ENCODE measurements around the gene GRK3.

GRK3 gene

GRCh38 chr22:25658633-25659032, 94.2 kb downstream of the GRK3 start:
- no peak for DNase-seq (ENCODE audit: low read depth in 1 of 2, low spot score in 1 of 2)

DNA sequence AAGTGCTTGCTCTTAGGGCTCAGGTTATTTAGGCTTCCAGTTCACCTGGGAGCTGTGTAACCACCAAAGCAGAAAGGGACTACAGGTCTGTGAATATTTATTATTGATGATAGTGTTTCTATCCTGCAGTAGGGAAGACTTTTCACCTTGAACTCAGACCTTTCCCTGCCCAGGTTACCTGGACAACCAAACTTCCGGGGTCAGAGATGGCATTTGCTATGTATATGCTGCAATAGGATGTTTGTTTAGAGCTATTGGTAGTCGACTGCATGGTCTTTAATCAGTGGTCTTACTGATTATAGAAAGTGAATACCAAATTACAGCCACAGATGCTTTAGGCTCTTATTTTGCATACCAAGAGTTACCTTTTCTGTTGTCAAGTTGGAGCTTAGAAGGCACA, 94.9 kb downstream of the GRK3 start:
- no peak for DNase-seq (ENCODE audit: low read depth in 1 of 2, low spot score in 1 of 2)

DNA sequence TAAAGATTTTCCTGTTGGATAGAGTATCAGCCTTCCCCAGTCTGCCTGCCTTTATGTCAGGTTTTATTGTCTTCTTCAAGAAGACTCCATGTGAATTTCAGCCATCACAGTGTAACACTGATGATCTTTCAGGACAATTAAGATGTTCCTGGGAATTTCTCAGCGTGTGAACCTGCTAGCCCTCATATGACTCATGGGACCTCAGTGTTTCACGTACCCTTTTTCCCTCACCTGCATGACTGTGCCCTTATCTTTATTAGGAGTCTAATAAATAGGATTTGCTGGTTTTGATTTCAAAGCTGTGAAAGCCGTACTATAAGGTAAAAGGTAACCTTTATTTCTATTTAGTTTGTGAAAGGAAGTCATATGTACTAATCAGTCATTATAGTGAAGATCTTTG, 95.9 kb downstream of the GRK3 start:
- DNase-seq (ENCODE audit: low read depth in 1 of 2, low spot score in 1 of 2) = no peak

GRCh38 chr22:25661073-25661472, 96.6 kb downstream of the GRK3 start:
- DNase-seq (ENCODE audit: low read depth in 1 of 2, low spot score in 1 of 2) = no peak

DNA sequence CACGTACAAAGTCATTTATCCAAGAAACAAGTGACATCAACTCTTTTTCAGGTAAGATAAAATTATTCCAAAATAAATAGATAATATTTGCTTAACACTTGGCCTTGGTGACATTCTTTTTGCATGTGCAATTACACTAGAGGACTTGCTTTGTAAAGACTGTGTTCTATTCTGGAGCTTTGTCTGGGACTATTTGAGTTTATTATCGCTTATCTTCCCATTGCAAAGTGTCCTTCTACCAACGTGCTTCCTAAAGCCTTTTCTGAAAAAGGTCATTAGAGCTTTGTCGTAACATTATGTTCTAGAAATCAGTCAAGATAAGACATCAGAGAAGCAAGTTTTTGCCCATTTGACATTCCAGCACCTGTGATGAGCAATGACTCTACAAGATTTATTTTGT, 99.2 kb downstream of the GRK3 start:
- DNase-seq (ENCODE audit: low read depth in 1 of 2, low spot score in 1 of 2) = no peak

DNA sequence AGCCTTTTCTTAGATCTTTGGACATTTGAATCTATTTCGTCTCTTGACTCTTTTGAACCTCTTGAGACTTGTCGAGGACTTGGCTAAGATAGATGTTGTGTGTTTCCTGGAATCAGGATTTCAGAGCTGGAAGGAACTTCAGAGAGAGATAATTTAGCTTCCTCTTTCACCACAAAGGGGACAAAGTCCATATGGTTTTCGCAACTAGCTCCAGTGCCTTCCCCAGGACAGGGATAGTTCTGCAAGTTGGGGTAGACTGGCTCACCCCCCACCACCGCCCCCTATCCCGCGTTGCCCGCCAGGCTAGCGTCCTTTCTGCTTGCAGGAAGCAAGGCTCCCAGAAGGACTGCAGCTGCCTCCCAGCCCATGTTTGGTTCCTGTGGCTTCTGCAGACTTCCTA, 101.8 kb downstream of the GRK3 start:
- DNase-seq (ENCODE audit: low read depth in 1 of 2, low spot score in 1 of 2) = no peak

DNA sequence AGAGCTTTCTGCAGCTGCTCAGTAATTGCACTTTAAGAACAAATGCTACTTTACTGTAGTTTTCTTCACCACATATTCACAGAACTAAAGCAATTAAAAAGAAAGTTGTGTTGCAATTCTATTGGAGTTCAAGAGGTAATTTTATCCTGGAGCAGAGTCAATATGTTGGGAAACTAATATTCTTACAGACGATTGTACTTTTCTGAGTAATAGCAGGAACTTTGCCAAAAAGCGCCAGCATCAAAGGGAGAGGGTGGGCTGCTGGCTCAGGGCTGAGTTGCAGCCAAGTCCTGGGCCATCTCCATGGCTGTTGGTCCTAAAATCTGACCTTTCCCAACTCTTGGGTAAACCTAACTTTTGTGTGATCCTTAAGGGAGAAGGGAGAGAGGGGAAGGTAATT, 104.0 kb downstream of the GRK3 start:
- DNase-seq (ENCODE audit: low read depth in 1 of 2, low spot score in 1 of 2) = no peak

GRCh38 chr22:25669253-25670069, 105.0 kb downstream of the GRK3 start:
- DNase-seq (ENCODE audit: low read depth in 1 of 2, low spot score in 1 of 2) = no peak

DNA sequence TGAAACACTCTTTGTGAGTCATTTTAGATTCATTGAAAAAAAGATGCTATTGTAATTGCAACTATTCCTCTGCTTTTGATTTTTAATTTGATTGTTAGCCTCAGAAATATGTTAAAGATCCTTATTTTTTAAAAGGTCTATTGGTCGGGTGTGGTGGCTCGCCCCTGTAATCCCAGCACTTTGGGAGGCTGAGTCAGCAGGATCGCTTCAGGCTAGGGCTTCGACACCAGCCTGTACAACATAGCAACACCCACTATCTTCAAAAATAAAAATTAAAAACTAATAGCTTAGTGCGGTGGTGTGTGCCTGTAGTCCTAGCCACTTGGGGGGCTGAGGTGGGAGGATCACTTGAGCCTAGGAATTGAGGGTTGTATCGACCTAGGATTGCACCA, 105.6 kb downstream of the GRK3 start:
- no peak for DNase-seq (ENCODE audit: low read depth in 1 of 2, low spot score in 1 of 2)

- no peak for DNase-seq (ENCODE audit: low read depth in 1 of 2, low spot score in 1 of 2)
These were observed 108.0 kb downstream of the GRK3 start for GRCh38 chr22:25672289-25673084.

DNA sequence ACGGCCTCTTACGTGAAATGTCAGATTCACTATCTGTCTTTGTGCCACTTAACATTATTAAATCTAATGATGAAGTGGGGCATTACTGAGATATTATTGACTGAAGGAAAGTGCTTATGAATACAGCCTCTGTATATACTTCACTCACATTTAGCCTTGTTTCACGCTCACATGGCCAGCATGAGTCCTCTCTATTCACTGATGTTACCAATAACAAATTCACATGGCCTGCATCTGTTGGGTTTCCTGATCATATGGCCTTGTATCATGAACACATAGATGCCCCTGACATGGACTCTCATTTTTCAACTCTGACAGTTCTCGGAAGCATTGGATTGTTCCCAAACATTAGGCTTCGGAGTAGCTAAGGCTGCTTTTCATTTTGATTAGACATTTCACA, 109.2 kb downstream of the GRK3 start:
- no peak for DNase-seq (ENCODE audit: low read depth in 1 of 2, low spot score in 1 of 2)

GRCh38 chr22:25677631-25678030, 113.2 kb downstream of the GRK3 start:
- no peak for DNase-seq (ENCODE audit: low read depth in 1 of 2, low spot score in 1 of 2)

DNA sequence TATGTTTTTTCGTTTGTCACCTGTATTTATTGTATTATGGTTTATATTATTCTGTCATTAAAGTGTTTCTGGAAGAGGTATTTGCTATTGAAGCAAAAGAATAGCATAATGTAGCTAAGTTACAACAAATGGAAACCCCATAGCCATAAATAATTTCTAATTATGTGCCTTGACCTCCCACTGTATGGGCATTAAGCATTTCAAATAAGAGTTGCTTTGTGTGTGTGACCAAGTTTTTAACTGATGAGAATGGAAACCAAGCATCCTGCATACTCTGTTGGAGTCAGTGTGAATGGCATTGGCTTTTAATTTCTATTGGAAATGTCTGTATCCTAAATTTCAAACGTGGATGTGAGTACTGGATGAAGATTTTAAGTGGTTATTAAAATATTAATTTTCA, 115.6 kb downstream of the GRK3 start:
- no peak for DNase-seq (ENCODE audit: low read depth in 1 of 2, low spot score in 1 of 2)

- no peak for DNase-seq (ENCODE audit: low read depth in 1 of 2, low spot score in 1 of 2)
These were observed 116.5 kb downstream of the GRK3 start for GRCh38 chr22:25680956-25681355.

- DNase-seq (ENCODE audit: low read depth in 1 of 2, low spot score in 1 of 2) = no peak
These were observed 117.6 kb downstream of the GRK3 start for GRCh38 chr22:25682109-25682508.

DNA sequence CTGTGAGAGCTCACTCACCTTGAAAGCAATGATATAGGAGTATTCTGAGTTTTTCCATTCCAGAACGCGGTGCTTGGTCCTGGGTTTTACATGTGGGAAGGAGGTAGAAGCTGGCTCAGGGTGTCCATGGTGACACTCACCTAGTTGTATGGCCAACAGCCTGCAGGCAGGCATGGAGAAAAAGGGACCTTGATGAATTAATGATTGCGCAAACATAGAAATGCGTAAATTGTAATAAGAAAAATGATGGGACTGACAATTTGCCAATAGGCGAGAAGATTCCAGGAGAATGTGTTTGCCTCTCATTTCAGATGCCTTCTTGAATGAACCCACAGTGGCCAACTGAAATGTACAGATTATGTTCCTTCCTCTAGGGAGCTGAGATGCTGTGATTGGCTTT, 124.2 kb downstream of the GRK3 start:
- no peak for DNase-seq (ENCODE audit: low read depth in 1 of 2, low spot score in 1 of 2)

- no peak for DNase-seq (ENCODE audit: low read depth in 1 of 2, low spot score in 1 of 2)
These were observed 125.2 kb downstream of the GRK3 start for GRCh38 chr22:25689631-25690030.

GRCh38 chr22:25690798-25691197, 126.3 kb downstream of the GRK3 start:
- no peak for DNase-seq (ENCODE audit: low read depth in 1 of 2, low spot score in 1 of 2)

- no peak for DNase-seq (ENCODE audit: low read depth in 1 of 2, low spot score in 1 of 2)
These were observed 128.2 kb downstream of the GRK3 start for GRCh38 chr22:25692397-25693267.

DNA sequence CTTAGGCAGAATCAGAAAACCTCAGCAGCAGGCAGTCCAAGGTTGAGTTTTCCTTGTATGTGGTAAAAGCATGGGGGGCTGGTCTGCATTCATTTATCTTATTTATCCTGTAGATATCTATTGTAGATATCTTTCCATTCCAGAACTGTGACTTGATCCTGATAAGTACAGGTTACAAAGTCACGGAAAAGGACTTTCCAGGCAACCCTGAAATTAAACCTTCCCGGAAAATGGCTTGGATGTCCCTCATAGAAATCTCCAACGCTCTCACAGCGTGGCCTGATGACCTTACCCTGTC, 128.7 kb downstream of the GRK3 start:
- DNase-seq (ENCODE audit: low read depth in 1 of 2, low spot score in 1 of 2) = no peak

DNA sequence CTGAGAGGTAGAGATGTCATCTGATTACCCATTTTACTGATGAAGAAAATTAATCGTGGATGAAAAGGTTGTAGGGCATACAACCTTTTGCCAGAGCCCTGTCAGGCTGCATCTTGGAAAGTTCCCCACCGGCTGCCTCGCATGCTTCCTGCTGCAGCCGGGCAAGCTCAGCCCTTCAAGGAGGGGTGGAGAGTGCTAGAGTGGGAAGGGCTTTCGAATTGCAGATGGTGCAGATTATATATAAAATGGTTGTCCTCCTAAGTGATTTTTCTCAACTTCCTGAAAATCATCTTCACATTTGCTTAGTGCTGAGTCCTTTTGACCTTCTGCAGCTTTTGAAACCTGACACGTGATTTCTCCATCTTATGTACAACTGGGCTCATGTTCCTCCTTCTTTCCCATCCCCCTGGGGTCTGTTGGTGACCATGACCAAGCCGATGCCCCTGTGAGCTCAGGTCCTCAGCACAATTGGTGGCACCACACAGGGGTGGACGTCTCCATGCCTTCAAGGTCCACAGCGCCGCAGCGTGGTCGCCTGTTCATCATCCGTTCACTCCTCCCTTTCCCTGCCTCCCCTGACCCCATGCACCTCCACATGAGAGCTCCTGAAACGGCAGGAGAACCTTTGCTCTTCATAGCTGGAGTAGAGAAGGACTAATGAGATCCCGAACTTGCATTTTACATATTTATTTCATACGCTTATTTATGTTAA, 129.9 kb downstream of the GRK3 start:
- no peak for DNase-seq (ENCODE audit: low read depth in 1 of 2, low spot score in 1 of 2)

All from activated CD4-positive, alpha-beta T cell treated with anti-CD3 and anti-CD28 coated beads, Interleukin-2, amount 50 U/mL, for 24 hours (primary cell).